Breast epithelium (tissue), 3 donors: Measurements from ENCODE around the gene NFE2L2.

Source experiments
- POLR2A ChIP-seq: fragments of 450-650 bp; IDR thresholded peaks from one replicate; pipeline ENCODE4 v1.6.1; 2016; ENCODE audit warnings: antibody characterized with exemption, mild to moderate bottlenecking, moderate library complexity
- POLR2AphosphoS5 ChIP-seq, 3 donors: sonication (generic); formaldehyde crosslinking; IDR thresholded peaks; one replicate each; pipeline ENCODE4 v1.6.1; 2017; ENCODE audit warnings: antibody characterized with exemption in 3 of 3
- TF ChIP-seq, protein P1 (sequence below), 3 donors: fragments of 450-650 bp; IDR thresholded peaks; one replicate each; pipeline ENCODE4 v1.5.1; 2016 to 2017; ENCODE audit warnings: antibody characterized with exemption in 3 of 3, mild to moderate bottlenecking in 3 of 3, moderate library complexity in 3 of 3

GRCh38 chr2:177250461-177250860 is 14.1 kb downstream of the NFE2L2 start:
- TF ChIP-seq, protein P1, sequence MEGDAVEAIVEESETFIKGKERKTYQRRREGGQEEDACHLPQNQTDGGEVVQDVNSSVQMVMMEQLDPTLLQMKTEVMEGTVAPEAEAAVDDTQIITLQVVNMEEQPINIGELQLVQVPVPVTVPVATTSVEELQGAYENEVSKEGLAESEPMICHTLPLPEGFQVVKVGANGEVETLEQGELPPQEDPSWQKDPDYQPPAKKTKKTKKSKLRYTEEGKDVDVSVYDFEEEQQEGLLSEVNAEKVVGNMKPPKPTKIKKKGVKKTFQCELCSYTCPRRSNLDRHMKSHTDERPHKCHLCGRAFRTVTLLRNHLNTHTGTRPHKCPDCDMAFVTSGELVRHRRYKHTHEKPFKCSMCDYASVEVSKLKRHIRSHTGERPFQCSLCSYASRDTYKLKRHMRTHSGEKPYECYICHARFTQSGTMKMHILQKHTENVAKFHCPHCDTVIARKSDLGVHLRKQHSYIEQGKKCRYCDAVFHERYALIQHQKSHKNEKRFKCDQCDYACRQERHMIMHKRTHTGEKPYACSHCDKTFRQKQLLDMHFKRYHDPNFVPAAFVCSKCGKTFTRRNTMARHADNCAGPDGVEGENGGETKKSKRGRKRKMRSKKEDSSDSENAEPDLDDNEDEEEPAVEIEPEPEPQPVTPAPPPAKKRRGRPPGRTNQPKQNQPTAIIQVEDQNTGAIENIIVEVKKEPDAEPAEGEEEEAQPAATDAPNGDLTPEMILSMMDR (IDR thresholded peaks at IDR 0.05), result no peak
- TF ChIP-seq POLR2A (no peak), POLR2AphosphoS5 (IDR thresholded peaks at IDR 0.05) (no peak)
